NCI-H524 (cell line): ENCODE data around the gene SMIM5.
"Not testable (repeated sequence)": the region's sequence is repeated elsewhere in the genome, so short reads cannot be mapped to it uniquely, and the experiment has no call there.

Experiments
- DNase-seq, 2 experiments: peaks; one replicate each; lab custom pipeline; 2025; lab: John Stamatoyannopoulos, UW

Gene SMIM5

GRCh38 chr17:75632863-75633485 lies at the start of gene SMIM5:
Gene SMIM5, plus strand, starts transcription at chr17:75633434. Its CDS starts 6,768 bp downstream, at chr17:75640202.
- DNase-seq: peak; percentile 59 to 79

GRCh38 chr17:75584849-75585175 lies 48.4 kb upstream of the SMIM5 start:
- DNase-seq: no peak

- DNase-seq: peak; percentile 68 to 78
These were observed 45.3 kb upstream of the SMIM5 start, which contains the start of gene MYO15B for GRCh38 chr17:75587675-75588595. Gene MYO15B, plus strand, starts transcription at chr17:75587800. Its CDS starts 258 bp downstream, at chr17:75588058.

- DNase-seq: no peak
These were observed 44.6 kb upstream of the SMIM5 start for GRCh38 chr17:75588596-75589011.

- DNase-seq: peak; percentile 95 to 97
These were observed 44.0 kb upstream of the SMIM5 start for GRCh38 chr17:75589012-75589918.

- DNase-seq: no peak
These were observed 43.3 kb upstream of the SMIM5 start for GRCh38 chr17:75589919-75590303.

DNA sequence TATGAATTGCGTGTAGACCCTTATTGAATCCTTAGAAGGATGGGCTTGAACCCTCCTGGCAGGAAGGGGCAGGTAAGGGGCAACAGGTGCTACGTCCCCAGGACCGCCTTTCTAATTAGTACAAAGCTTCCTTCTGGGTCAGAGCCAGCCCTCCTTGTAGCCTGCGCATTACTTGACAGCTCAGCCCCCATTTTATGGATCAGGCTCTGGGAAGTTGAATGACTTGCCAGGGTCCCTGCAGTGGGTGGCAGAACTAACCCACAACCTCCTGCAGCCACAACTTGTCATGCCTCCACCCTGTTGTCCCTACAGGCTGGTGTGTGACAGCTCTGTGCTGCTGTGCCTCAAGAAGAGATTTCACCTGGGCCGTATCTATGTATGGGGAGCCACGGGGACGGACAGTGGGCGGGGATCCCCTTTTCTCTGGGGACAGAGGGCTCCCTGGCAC lies 42.9 kb upstream of the SMIM5 start:
- no peak for DNase-seq

DNA sequence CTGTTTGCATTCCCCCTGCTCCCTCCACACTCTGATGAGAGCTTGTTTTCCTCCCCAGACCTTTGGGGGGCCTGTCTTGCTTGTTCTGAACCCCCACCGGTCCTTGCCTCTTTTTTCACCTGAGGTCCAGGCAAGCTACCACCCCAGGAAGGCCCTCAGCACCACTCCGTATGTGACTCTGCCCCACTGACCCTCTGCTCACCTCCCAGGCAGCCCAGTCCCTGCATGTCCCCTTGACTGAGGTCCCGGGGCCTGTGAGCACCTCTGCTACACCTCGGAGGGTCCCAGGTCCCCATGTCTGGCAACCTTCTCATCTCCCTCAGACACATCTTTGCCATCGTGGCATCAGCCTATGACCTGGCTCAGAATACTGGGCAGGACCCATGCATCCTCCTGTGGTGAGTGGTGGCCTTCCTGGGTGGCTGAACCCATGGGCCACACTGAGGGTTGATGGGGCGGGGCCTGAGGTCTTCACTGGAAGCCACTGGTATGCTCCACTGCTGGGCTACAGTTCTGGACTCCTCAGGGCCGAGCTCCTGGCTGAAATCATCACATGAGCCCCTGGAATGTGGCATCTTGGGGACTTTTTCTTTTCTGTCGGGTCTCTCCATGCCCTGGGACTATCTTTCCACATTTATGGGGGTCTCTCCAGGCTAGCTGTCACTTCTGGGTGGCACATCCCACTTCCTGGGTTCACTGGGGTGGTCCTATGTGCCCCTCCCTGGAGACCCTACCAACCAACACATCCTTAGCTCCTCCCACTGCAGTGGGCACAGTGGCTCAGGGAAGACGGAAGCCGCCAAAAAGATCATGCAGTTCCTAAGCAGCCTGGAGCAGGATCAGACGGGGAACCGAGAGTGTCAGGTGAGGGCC lies 42.1 kb upstream of the SMIM5 start:
- DNase-seq: no peak

- DNase-seq: no peak
These were observed 41.4 kb upstream of the SMIM5 start for GRCh38 chr17:75591722-75592302.

- DNase-seq: no peak
These were observed 40.8 kb upstream of the SMIM5 start for GRCh38 chr17:75592348-75593020.

GRCh38 chr17:75593430-75593829 lies 39.8 kb upstream of the SMIM5 start:
- DNase-seq: not testable (repeated sequence)

DNA sequence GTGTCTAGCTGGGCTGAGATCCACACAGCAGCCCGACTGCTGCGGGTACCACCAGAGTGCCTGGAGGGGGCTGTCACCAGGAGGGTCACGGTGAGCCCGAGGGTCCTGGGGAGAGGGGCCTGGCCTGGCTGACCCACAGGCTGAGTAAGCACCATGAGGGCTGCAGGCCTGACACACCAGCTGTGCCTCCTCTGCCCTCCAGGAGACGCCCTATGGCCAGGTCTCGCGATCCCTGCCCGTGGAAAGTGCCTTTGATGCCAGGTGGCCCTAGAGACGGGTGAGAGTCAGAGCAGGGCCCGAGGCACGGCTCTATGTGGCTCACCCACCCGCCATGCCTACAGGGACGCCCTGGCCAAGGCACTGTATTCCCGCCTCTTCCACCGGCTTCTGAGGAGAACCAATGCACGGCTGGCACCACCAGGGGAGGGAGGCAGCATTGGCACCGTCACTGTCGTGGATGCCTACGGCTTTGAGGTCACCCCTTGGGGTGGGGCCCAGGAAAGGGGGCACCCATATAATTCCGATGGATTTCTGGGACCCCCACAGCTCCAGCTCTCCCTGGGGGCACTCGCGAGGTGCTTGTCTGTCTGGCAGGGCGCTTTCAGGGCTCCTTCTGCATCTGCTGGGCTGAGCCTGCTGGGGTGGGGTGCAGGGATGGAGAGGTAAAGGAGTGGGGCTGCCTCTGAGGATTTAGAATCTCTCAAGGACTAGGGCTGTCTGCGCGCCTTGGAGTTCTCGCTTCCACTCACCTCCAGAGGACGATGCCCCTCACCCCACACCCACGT lies 38.5 kb upstream of the SMIM5 start:
- peak in 1 of 2 experiments; percentile 59 for DNase-seq

DNA sequence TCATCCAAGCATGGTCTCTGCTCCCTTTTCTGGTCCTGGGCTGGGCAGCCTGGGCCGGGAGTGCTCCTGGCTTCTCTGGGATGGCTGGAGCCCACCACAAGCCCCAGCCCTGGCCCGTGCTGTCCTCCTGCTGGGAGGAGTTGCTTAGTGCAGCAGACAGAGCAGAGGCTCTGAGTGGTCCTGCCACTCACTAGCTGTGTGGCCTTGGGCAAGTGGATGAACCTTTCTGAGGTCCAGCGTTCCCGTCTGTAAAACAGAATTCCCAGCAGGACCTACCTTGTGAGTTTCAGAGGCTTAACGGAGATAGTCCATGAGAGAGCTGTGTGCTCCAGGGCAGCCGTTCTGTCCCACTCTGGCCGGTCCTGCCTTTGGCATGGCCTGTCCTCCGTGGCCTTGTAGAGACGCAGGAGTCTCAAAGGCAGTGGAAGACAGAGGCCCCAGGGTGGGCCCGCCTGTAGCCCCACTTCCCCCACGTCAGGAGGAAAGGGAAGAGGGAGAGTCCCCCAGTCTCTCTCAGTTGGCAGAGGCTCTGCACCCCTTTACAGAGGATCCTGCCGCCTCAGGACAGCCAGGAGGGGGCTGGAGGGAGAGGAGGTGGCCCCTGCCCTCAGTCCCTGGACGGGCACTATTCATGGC lies 37.8 kb upstream of the SMIM5 start:
- no peak for DNase-seq

DNA sequence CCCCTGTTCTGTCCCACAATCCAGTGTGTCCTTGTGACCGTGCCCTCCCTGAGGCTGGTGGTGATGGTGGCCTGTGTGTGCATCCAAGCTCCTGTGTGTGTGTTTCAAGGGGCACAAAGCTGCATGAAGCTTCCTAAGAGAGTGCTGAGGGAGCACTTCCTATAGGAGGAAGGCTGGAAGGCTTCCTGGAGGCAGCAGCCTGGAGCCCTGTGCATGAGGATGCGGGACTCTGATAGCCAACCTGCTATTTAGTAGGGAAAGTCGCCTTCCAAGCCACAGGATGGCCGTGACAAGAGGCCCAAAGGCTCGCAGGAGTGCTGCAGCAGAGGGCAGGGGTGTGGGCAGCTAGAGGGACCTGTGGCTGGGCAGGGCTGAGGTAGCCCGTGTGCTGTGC lies 37.3 kb upstream of the SMIM5 start:
- no peak for DNase-seq

GRCh38 chr17:75596320-75597087 lies 36.7 kb upstream of the SMIM5 start:
- DNase-seq: no peak

GRCh38 chr17:75601057-75601987 lies 31.9 kb upstream of the SMIM5 start:
- DNase-seq: peak; percentile 56 to 73

DNA sequence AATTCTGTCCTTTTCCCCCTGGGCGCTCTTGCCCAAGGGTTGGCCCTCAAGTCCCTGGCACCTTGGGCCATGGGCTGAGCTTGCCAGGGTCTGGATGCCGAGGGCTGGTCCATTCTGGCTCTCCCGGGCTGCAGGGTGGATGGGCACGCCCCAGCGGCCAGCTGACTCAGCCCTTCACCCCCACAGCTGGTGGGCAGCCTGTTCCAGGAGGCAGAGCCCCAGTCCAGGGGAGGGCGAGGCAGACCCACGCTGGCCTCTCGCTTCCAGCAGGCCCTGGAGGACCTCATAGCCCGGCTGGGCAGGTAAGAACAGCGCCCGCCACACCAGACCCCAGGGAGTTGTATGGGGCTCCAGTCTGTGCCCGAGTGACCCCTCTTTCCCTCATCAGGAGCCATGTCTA lies 30.6 kb upstream of the SMIM5 start:
- DNase-seq: no peak
